K562 (cell line): ENCODE measurements around the gene SH2D3A. TPM values are rescaled to one million over a fixed set of nuclear protein-coding genes. Genes with fewer than 3 reads are reported as not detected.
A peak's percentile ranks its signal among the peaks of the same experiment; 100 is the strongest.

ENCODE experiments used
- CBX1 ChIP-seq: sonication (generic); IDR thresholded peaks from 2 replicates; pipeline ENCODE4 v1.6.1; 2016; ENCODE audit warnings: antibody characterized with exemption, low read depth, mild to moderate bottlenecking
- E2F4 ChIP-seq: sonication (generic); formaldehyde crosslinking; IDR thresholded peaks from 2 replicates; pipeline ENCODE4 v1.8.0; 2022; ENCODE audit warnings: mild to moderate bottlenecking, low read depth, missing genetic modification reagents
- GABPB1 ChIP-seq: sonication (generic); formaldehyde crosslinking; IDR thresholded peaks from 2 replicates; pipeline ENCODE4 v1.8.0; 2022; ENCODE audit warnings: mild to moderate bottlenecking, missing genetic modification reagents
- GTF3C2 ChIP-seq: IDR thresholded peaks from 3 replicates; pipeline ENCODE4 v1.6.1; 2011; ENCODE audit warnings: borderline replicate concordance, mild to moderate bottlenecking, moderate library complexity; ENCODE audit not compliant: insufficient read length; ENCODE audit errors: extremely low read depth
- KAT2B ChIP-seq: IDR thresholded peaks from one replicate; pipeline ENCODE4 v1.6.1; 2012; ENCODE audit warnings: low read depth, mild to moderate bottlenecking, control low read depth, inconsistent platforms, low read length, moderate library complexity
- MAX ChIP-seq: sonication (generic); formaldehyde crosslinking; IDR thresholded peaks from 2 replicates; pipeline ENCODE4 v1.9.0; 2022; ENCODE audit warnings: mild to moderate bottlenecking, missing genetic modification reagents
- MLLT1 ChIP-seq, 2 experiments: fragments of 450-650 bp; IDR thresholded peaks; 2 replicates each; pipeline ENCODE4 v1.6.1; 2016
- NCOR1 ChIP-seq: fragments of 450-650 bp; IDR thresholded peaks from 2 replicates; pipeline ENCODE4 v1.6.1; 2016; ENCODE audit warnings: mild to moderate bottlenecking, moderate library complexity
- NFXL1 ChIP-seq: fragments of 450-650 bp; formaldehyde crosslinking; IDR thresholded peaks from 2 replicates; pipeline ENCODE4 v1.4.0; 2021; ENCODE audit warnings: mild to moderate bottlenecking
- POLR2A ChIP-seq: fragments of 450-650 bp; conservative IDR thresholded peaks from 2 replicates; pipeline ENCODE4 v1.6.1; 2016
- TCF7L2 ChIP-seq: fragments of 150-350 bp; IDR thresholded peaks from 2 replicates; pipeline ENCODE4 v1.6.1; 2016; ENCODE audit warnings: low read depth, mild to moderate bottlenecking, low read length, moderate library complexity
- TEAD4 ChIP-seq, 2 experiments: sonication (generic) in 1 of 2; formaldehyde crosslinking in 1 of 2; IDR thresholded peaks; 2 replicates each; pipeline versions ENCODE4 v1.6.1 to v1.8.0; 2012 to 2022; ENCODE audit warnings: borderline replicate concordance in 1 of 2, inconsistent platforms in 1 of 2, low read length in 1 of 2, mild to moderate bottlenecking in 1 of 2, missing genetic modification reagents in 1 of 2
- U2AF2 ChIP-seq: fragments of 200-400 bp; formaldehyde crosslinking; optimal IDR thresholded peaks from 2 replicates; pipeline ENCODE3; 2017; ENCODE audit warnings: low read depth, mild to moderate bottlenecking, low read length
- ZNF57 ChIP-seq: fragments of 450-650 bp; formaldehyde crosslinking; IDR thresholded peaks from 2 replicates; pipeline ENCODE4 v1.4.0; 2020; ENCODE audit warnings: mild to moderate bottlenecking, moderate library complexity
- ZZZ3 ChIP-seq: fragments of 450-650 bp; IDR thresholded peaks from 2 replicates; pipeline ENCODE4 v1.6.1; 2016; ENCODE audit warnings: antibody characterized with exemption, mild to moderate bottlenecking, moderate library complexity
- polyA plus RNA-seq, 8 experiments: library from polyadenylated mRNA; depleted of rRNA in 4 of 8; stranded (reverse) in 5 of 8; unstranded in 3 of 8; fragments of >200 nt; fragmentation: Nextera tagmentation in 2 of 8; fragmentation: Illumina TruSeq in 1 of 8; extraction: Ambion mirVana in 2 of 8; extraction: Trizol in 1 of 8; gene quantifications; 2 replicates each; pipeline versions ENCODE4 v1.2.1 to v1.2.3, GENCODE V29; 2011 to 2014; ENCODE audit warnings: inconsistent platforms in 1 of 8, missing spikeins in 1 of 8
- total RNA-seq, 7 experiments: library from RNA; depleted of rRNA in 6 of 7; stranded (reverse); fragments of >200 nt in 6 of 7; fragmentation: Illumina TruSeq in 2 of 7; extraction: Trizol in 2 of 7; gene quantifications; 2 replicates each; pipeline versions ENCODE4 v1.2.1 to v1.2.3, GENCODE V29; 2011 to 2021; ENCODE audit warnings: low replicate concordance in 1 of 7

Gene SH2D3A
- total and polyA plus RNA-seq, 9 of the 15 experiments (the other 6 are each of a cell fraction or from before 2014, with no cell fraction given) = 0.75 to 26.3 (median 8.9) TPM

GRCh38 chr19:6737284-6737872, 29.9 kb downstream of the SH2D3A start, which contains the start of gene GPR108 (continued):
- no peak for TF ChIP-seq MAX (CRISPR knock-in tag)
- TF ChIP-seq NFXL1 (CRISPR knock-in tag) = no peak
- no peak for TF ChIP-seq CBX1
- no peak for TF ChIP-seq POLR2A
- TF ChIP-seq GTF3C2 = no peak
- TF ChIP-seq MLLT1 (IDR thresholded peaks at IDR 0.05) = peak in 1 of 2 experiments; percentile 99; a peak in 2 of 4 replicates
- TF ChIP-seq U2AF2 = no peak
- peak; percentile 99 for TF ChIP-seq TCF7L2
- no peak for TF ChIP-seq GABPB1
- no peak for TF ChIP-seq NCOR1
- no peak for TF ChIP-seq KAT2B
- TF ChIP-seq ZNF57 (CRISPR knock-in tag) = no peak
- no peak for TF ChIP-seq E2F4 (CRISPR knock-in tag)
- TF ChIP-seq TEAD4 (IDR thresholded peaks at IDR 0.05; ENCODE audit: low read length) = no peak
- no peak for TF ChIP-seq TEAD4 (CRISPR knock-in tag; IDR thresholded peaks at IDR 0.05; ENCODE audit: borderline replicate concordance)
- no peak for TF ChIP-seq ZZZ3
